Measurements from ENCODE around the gene HDGF. TPM values are rescaled to one million over a fixed set of nuclear protein-coding genes. Genes with fewer than 3 reads are reported as not detected.

The HDGF gene
- total RNA-seq, 1 donor from 2014 or later: 246 TPM

GRCh38 chr1:156755527-156755950 is 4.1 kb upstream of the HDGF start:
- H3K4me3 Mint-ChIP-seq: no peak overlapping the region
- Histone ChIP-seq H3K27ac (no peak overlapping the region), H3K4me1 (peaks cover 8% of the 10 kb centered on the region), H3K4me3 (no peak overlapping the region), H2AFZ (replicated peaks) (no peak overlapping the region), H3K79me2 (ENCODE audit: low read depth) (peaks cover 51% of the 10 kb centered on the region), H3K36me3 (no peaks in the 10 kb centered on the region), H4K20me1 (ENCODE audit: low read depth) (peaks cover 5% of the 10 kb centered on the region), H3K9ac (no peak overlapping the region), H3F3A (ENCODE audit: low read depth) (peaks cover 29% of the 10 kb centered on the region), H3K27me3 (no peaks in the 10 kb centered on the region), H3K9me3 (ENCODE audit: low read depth) (no peaks in the 10 kb centered on the region), H3K4me2 (no peak overlapping the region)
- peaks cover 34% of the 10 kb centered on the region for H3K4me1 Mint-ChIP-seq
- TF ChIP-seq, protein P1, sequence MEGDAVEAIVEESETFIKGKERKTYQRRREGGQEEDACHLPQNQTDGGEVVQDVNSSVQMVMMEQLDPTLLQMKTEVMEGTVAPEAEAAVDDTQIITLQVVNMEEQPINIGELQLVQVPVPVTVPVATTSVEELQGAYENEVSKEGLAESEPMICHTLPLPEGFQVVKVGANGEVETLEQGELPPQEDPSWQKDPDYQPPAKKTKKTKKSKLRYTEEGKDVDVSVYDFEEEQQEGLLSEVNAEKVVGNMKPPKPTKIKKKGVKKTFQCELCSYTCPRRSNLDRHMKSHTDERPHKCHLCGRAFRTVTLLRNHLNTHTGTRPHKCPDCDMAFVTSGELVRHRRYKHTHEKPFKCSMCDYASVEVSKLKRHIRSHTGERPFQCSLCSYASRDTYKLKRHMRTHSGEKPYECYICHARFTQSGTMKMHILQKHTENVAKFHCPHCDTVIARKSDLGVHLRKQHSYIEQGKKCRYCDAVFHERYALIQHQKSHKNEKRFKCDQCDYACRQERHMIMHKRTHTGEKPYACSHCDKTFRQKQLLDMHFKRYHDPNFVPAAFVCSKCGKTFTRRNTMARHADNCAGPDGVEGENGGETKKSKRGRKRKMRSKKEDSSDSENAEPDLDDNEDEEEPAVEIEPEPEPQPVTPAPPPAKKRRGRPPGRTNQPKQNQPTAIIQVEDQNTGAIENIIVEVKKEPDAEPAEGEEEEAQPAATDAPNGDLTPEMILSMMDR (IDR thresholded peaks at IDR 0.05): no peak
- no peak for TF ChIP-seq EZH2 (IDR thresholded peaks at IDR 0.05)
- no peak overlapping the region for H3K27ac Mint-ChIP-seq
- no peaks in the 10 kb centered on the region for H3K9me3 Mint-ChIP-seq
- no peak for DNase-seq (ENCODE audit: low spot score)
- peaks cover 2% of the 10 kb centered on the region for H3K36me3 Mint-ChIP-seq
- H3K27me3 Mint-ChIP-seq (ENCODE audit: insufficient read depth, low read depth): peaks cover 3% of the 10 kb centered on the region

DNA sequence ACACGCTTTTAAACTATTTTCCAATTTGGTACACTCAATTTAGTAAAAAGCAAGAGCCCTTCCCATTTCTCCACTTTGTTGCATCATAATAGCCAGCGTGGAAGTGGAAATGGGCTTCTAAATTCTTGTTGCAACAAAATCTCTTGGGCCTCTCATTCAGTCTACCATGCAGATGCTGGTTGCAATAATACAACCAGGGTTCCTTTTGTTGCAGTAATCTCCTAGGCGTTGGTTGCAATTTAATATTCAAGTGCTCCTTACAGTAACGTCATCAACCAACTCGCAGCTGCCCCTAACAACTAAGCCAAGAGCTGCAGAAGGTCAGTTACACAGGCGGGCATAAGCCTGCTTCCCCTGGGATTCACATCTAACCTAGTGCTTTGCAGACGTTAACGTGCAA is 2.7 kb upstream of the HDGF start:
- Mint-ChIP-seq H3K4me1 (peaks cover 36% of the 10 kb centered on the region), H3K27me3 (ENCODE audit: insufficient read depth, low read depth) (peaks cover 3% of the 10 kb centered on the region), H3K9me3 (no peaks in the 10 kb centered on the region), H3K36me3 (peaks cover 3% of the 10 kb centered on the region), H3K4me3 (no peak overlapping the region), H3K27ac (no peak overlapping the region)
- TF ChIP-seq EZH2 (IDR thresholded peaks at IDR 0.05): no peak
- no peak for TF ChIP-seq EZH2phosphoT487 (IDR thresholded peaks at IDR 0.05)
- TF ChIP-seq, protein P1 (IDR thresholded peaks at IDR 0.05): no peak
- Histone ChIP-seq H3K9ac (no peak overlapping the region), H3K36me3 (no peaks in the 10 kb centered on the region), H3K27ac (no peak overlapping the region), H3K27me3 (no peaks in the 10 kb centered on the region), H4K20me1 (ENCODE audit: low read depth) (peaks cover 6% of the 10 kb centered on the region), H3K4me1 (peaks cover 11% of the 10 kb centered on the region), H3F3A (ENCODE audit: low read depth) (peaks cover 25% of the 10 kb centered on the region), H3K4me3 (no peak overlapping the region), H3K4me2 (no peak overlapping the region), H3K9me3 (ENCODE audit: low read depth) (no peaks in the 10 kb centered on the region), H2AFZ (replicated peaks) (no peak overlapping the region), H3K79me2 (ENCODE audit: low read depth) (peaks cover 64% of the 10 kb centered on the region)
- DNase-seq (ENCODE audit: low spot score): no peak

DNA sequence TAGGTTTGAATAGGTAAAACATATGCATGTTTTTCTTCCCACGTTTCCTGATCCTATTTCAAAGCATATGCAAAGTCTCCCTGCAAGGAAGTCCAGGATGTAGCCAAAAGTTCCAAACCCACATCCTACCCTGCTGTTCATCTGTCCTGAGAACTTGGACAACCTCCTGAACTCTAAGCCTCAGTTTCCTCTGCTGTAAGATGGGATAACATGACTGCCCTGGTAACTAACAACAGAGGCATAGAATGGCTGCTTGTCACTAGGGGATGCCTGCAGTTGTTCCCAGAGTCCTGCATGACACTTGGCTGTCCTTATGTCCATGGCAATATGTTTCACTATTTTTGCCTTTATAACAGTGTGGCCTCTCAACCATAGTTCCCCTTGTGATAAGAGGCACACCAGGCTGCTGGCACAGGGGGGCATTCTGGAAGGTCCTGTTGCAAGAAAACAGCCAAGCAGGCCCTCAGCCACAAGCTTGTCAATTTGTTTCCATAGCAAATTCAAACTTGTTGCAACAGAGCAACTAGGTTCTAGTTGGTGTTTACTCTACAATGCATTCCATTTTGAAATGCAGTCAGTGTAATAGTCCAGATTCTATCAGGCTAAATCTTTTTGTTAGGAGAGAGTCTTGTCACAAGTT is 1.5 kb upstream of the HDGF start:
- no peak overlapping the region for H2AFZ ChIP-seq (replicated peaks)
- H3K9me3 ChIP-seq (ENCODE audit: low read depth): no peaks in the 10 kb centered on the region
- Mint-ChIP-seq H3K4me3 (peak overlapping the region; percentile 96), H3K27me3 (ENCODE audit: insufficient read depth, low read depth) (peaks cover 2% of the 10 kb centered on the region), H3K27ac (peak overlapping the region; percentile 90), H3K36me3 (peaks cover 3% of the 10 kb centered on the region), H3K4me1 (peaks cover 42% of the 10 kb centered on the region), H3K9me3 (no peaks in the 10 kb centered on the region)
- peaks cover 24% of the 10 kb centered on the region for H3K4me1 ChIP-seq
- H3K27me3 ChIP-seq: no peaks in the 10 kb centered on the region
- peak overlapping the region; percentile 99 for H3K4me2 ChIP-seq
- DNase-seq (ENCODE audit: low spot score): no peak
- H3K27ac ChIP-seq: no peak overlapping the region
- no peak for TF ChIP-seq EZH2 (IDR thresholded peaks at IDR 0.05)
- TF ChIP-seq, protein P1 (IDR thresholded peaks at IDR 0.05): no peak
- TF ChIP-seq EZH2phosphoT487 (IDR thresholded peaks at IDR 0.05): no peak
- peaks cover 33% of the 10 kb centered on the region for H3F3A ChIP-seq (ENCODE audit: low read depth)
- peaks cover 14% of the 10 kb centered on the region for H4K20me1 ChIP-seq (ENCODE audit: low read depth)
- peak overlapping the region; percentile 96 for H3K9ac ChIP-seq
- H3K4me3 ChIP-seq: peak overlapping the region; percentile 100
- H3K79me2 ChIP-seq (ENCODE audit: low read depth): peaks cover 77% of the 10 kb centered on the region
- H3K36me3 ChIP-seq: no peaks in the 10 kb centered on the region
